Cerebellar cortex (tissue), 1 donor: Measurements from ENCODE around the gene ADRB2.
"Not testable (repeated sequence)": the region's sequence is repeated elsewhere in the genome, so short reads cannot be mapped to it uniquely, and the experiment has no call there.

Experiments
- DNase-seq: peaks from one replicate; pipeline ENCODE4 v3.0.0-alpha.2; 2015; ENCODE audit warnings: low spot score

The ADRB2 gene

GRCh38 chr5:148826053-148826738, at the start of gene ADRB2:
TSS of gene ADRB2 (plus strand) at chr5:148826611. CDS start at chr5:148826832, 221 bp downstream.
- peak; percentile 40 for DNase-seq

DNA sequence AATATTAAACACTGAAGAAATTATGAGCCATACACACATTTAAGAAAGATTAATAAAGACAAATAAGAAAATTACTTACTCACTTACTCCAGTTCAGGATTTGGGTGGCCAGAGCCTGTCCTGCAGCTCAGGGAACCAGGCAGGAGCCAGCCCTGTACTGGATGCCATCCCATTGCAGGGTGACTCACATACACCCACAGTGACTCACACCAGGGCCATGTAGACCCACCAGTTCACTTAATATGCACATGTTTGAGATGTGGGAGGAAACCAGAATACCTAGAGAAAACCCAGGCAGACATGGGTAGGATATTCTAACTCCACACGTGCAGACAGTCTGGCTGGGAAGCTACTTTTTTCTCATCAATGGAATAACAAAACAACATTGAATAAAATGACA, 49.6 kb upstream of the ADRB2 start:
- no peak for DNase-seq

DNA sequence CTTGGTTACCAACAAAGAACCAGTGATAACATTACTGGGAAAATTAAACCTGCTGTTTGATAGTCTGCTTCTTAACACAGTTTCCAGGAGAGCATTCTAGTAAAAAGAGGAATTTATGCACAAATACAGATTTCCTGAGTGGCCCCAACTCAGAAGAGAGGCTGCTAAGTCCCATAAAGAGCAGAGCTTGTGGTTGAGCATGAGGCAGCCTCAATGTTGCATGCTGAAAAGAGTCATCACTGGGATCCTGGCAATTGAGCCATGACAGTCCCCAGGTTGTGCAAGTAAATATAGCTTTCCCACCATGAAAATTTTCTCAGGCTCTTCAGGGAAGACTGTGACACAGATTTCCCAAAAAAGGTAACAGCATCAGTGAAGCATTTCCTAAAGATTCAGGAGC, 47.5 kb upstream of the ADRB2 start:
- DNase-seq = no peak

DNA sequence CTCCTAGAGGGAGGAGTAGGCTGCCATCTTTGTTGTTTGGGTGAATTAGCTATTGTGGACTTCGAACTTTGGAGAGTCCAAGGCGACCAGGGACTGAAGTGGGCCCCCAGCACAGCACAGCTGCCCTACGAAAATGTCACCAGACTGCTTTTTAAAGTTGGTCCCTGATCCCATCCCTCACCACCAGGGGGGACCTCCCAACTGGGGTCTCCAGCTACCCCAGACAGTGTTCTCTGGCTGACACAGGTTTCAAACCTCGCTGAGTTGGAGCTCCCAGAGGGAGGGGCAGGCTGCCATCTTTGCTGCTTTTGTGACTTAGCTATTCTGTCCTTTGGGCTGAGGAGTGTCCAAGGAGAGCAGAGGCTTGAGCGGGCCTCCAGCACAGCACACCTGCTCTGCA, 45.7 kb upstream of the ADRB2 start:
- DNase-seq = no peak

DNA sequence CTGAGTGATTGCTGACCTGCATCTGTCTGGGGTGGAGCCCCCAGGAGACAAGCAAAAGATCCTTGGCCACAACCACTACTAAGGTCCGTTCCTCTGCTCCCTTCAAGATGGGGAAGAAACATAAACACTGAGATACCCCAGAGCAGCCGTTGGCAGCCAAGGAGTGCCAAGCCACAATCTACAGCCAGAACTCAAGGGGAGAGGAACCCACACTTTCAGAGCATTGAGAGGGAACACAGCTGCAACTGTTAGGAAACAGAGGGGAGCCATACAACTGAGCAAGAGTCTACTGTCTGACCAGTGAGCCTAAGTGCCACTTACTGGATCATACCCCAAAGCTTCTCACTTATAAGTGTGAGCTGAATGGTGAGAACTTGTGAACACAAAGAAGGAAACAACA, 44.6 kb upstream of the ADRB2 start:
- no peak for DNase-seq

DNA sequence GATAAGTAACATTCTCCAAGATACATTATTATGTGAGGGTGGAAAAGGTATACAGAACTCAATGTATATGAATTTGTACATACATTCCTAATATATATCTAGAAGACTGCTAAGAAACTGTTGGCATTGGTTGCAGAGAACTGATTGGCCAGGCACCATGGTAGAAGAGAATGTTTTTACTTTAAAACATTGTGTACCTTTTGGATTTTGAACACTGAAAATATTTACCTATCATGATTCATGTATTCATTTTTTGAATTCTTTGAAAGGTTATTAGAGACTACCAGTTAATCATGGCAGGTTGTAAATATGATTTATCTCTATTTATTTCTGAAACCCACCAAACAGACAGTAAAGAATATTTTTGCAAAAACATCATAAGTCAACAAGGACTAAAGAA, 41.2 kb upstream of the ADRB2 start:
- no peak for DNase-seq

- no peak for DNase-seq
Observed at GRCh38 chr5:148786456-148786855, 40.0 kb upstream of the ADRB2 start.

DNA sequence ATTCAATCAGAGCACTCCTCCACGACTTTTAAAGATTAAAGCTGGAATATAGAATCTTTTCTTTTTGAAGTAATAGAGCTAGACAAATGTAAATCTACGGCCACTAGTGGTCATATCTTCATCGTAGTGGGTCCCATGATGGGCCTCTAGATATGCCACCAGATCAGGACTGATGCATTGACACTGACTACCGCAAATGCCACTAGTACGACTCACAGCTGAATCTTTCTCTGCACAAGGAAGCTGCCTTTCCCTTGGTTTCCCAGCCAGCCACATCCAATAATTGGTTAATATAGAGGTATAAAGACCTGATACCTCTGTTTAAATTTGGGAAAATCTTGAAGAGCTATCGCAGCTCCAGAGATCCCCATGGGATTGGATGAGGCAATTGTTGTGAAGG, 37.8 kb upstream of the ADRB2 start:
- no peak for DNase-seq

GRCh38 chr5:148790545-148791333, 35.7 kb upstream of the ADRB2 start:
- no peak for DNase-seq

DNA sequence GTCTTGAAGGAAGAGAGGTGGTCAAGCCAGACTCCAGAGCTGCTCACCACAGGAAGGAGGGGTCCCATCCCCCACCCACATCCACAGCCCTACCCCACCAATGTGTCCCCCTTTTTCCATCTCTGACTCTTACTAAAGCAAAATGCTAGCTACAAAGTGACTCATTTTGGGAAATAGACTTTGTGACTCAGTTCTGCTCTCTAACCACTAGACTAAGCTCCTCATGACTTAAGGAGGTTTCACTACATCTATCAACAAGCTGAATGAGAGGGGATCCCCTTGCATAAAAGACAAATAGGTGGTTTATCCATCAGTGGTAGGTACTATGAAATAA, 35.1 kb upstream of the ADRB2 start:
- no peak for DNase-seq

DNA sequence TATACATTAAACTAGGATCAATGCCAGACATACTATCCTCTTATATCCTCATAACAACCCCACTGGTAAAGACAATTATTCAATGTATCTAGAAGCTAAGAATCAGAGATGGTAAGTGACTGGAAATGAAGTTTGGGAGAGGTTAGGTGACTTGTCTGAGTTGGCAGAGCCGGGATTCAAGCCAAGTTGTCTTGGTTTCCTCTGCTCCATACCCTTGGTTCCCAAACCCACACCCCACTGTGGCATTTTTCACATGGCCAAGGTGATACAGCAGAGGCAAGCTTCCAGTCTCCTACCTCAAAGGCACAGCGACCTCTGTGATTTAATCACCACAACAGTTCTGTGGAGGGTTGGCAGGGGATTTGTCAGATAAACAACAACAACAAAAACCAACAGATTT, 34.7 kb upstream of the ADRB2 start:
- DNase-seq = no peak

GRCh38 chr5:148792744-148793143, 33.7 kb upstream of the ADRB2 start:
- no peak for DNase-seq

- no peak for DNase-seq
Observed at GRCh38 chr5:148793261-148793660, 33.1 kb upstream of the ADRB2 start.

DNA sequence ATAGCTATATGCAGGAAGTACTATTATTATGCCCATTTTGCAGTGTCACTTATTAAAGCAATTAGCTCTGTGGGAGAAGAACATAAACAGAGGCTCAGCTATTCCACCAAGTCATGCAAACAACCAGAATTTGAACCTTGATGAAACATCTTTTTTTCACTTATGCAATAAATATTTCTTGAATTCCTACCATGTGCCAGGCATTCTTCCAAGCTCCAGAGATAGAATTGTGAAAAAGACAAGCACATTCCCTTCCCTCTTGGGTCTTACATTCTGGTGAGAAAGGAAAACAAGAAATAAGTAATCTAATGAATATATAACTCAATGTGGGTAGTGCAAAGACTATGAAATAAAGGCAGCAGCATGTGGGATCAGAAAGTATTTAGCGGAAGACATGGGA, 32.1 kb upstream of the ADRB2 start:
- DNase-seq = no peak

GRCh38 chr5:148794729-148795561, 31.5 kb upstream of the ADRB2 start:
- no peak for DNase-seq

- no peak for DNase-seq
Observed at GRCh38 chr5:148796936-148797335, 29.5 kb upstream of the ADRB2 start.

DNA sequence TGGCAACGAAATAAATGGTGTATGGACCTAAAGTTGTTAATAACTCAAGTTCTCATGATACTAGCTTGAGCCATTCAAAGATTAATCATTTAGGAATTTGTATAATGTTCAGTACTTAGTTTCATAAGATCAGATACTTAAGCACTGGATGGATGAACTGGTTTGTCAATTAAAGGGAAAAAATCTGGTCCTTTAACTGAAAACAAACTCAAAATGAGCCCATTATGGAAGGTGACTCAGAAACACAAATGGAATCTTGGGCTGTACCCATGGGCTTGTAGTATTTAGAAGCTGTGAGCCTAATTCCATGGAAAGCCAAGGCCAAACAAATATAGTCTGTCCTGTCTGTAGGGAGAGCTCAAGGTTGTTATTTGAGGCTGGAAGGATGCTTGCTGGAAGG, 27.6 kb upstream of the ADRB2 start:
- no peak for DNase-seq

DNA sequence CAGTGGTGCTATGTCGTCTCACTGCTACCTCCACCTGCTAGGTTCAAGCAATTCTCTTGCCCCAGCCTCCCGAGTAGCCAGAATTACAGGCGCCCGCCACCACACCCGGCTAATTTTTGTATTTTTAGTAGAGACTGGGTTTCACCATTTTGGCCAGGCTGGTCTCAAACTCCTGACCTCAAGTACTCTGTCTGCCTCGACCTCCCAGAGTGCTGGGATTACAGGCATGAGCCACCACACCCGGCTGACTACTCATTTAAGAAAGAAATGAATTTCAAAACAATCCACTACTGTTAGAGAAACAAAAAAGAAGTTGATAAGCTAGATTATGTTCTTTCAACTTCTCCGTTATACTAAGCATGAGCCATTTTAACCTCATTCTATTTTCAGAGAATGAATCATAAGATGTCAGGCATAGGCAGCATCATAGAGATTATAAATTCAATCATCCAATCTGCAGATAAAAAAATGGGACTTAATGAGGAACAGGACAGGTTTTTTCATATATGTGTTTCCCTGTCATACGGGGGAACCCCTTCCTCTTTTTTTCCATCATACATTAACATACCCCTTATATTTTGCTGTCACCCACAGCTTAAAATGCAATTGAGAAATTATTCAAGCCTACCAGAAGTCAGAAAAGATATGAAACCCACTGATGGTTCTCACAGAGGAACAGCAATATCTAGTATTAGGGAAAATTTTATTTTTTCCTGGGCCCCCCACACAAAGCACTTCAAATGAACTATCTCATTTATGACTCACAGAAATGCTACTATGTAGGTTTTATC, 26.5 kb upstream of the ADRB2 start:
- DNase-seq = no peak

DNA sequence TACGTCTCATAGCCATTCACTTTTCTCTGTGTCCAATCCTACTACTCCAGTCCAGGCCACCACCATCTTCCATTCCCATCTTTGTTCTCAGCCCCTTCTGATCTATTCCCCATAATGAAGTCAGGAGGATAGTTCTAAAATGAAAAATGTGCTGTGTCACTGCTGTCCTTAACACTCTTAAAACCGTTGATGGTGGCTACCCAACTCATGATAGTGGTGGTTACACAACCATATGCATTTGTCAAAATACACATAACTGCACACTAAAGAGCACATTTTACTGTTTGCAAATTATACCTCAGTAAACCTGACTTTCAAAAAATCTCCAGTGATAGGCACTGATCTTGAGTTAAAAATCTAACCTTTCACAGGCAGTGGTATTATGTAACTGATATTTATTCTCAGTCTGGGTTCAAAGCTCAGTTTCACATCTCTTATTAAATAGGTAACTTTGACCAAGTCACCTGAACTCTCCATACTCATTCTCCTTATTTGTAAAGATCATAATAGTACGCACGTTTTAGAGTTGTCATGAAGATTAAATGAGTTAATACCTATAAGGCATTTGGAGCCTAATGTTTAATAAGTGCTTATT, 24.6 kb upstream of the ADRB2 start:
- DNase-seq = no peak

GRCh38 chr5:148803451-148803850, 23.0 kb upstream of the ADRB2 start:
- not testable (repeated sequence) for DNase-seq

DNA sequence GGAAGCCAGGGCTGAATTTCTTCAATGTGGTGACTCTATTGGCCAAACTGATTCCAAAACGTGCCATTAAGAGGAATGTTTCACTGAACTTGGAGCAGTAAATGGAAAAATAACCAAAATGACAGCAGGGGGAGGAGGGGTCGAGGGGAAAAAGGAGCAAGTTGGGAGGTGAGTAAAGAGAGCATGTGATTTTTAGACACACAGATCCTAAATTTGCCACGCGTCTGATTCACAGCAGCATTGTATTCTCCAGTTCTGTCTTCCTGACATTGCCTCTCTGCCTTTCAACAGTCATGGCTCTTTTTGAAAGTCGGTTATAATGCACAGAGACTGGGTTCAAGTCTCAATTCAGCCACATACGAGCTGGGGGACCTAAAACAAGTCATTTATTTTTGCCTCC, 22.0 kb upstream of the ADRB2 start:
- no peak for DNase-seq
